Motor neuron (in vitro differentiated cells): ENCODE results near the gene TMEM72. TPM values are rescaled to one million over a fixed set of nuclear protein-coding genes. Genes with fewer than 3 reads are reported as not detected.

Experiments
- ATAC-seq, 8 experiments: fragments of 200-7000 bp; cut with Tn5 transposase; replicated peaks in 6 of 8; 2 replicates each; pipeline ENCODE4 v1.8.0; 2021; ENCODE audit warnings: mild to moderate bottlenecking in 8 of 8, moderate library complexity in 8 of 8
- H3K27ac ChIP-seq, 2 donors: fragments of 250-450 bp; sonication (Bioruptor Pico); 2 replicates each; pipeline ENCODE4 v1.9.0; 2021; ENCODE audit warnings: antibody characterized with exemption in 2 of 2, mild to moderate bottlenecking in 2 of 2, moderate library complexity in 1 of 2
- H3K4me1 ChIP-seq, 2 donors: fragments of 250-450 bp; sonication (Bioruptor Pico); replicated peaks in 1 of 2; 2 replicates each; pipeline ENCODE4 v1.6.1; 2021; ENCODE audit warnings: antibody characterized with exemption in 2 of 2, mild to moderate bottlenecking in 2 of 2, moderate library complexity in 1 of 2
- H3K4me3 ChIP-seq, 5 donors: fragments of 250-450 bp; sonication (Bioruptor Pico); 2 replicates each; pipeline ENCODE4 v1.9.0; 2021; ENCODE audit warnings: antibody characterized with exemption in 5 of 5, mild to moderate bottlenecking in 5 of 5, moderate library complexity in 4 of 5
- WGBS, 10 experiments: fragments of 450-650 bp; shearing (Covaris generic); methylation state at CpG; one replicate each; pipeline ENCODE4 v1.0.0; 2022; 5-methylcytosine and 5-hydroxymethylcytosine counted together
- in situ Hi-C, 9 experiments: fragments of 400-800 bp; cut with MboI; loops; one replicate each; pipeline ENCODE4 v1.15.0; 2021; ENCODE audit warnings: low sequenced_read_pairs in 9 of 9, low pct_unique_long_range_greater_than_20kb in 2 of 9; ENCODE audit not compliant: unreplicated experiment in 9 of 9
- total RNA-seq, 8 experiments: library from RNA; unstranded; fragments of 300-600 nt; gene quantifications; 2 replicates each; pipeline versions ENCODE4 v1.2.3 to v1.2.4, GENCODE V29; 2022

The TMEM72 gene
- total RNA-seq, 8 experiments from 2014 or later: 0.10 to 1.3 (median 0.24) TPM

GRCh38 chr10:44878706-44879530, 32.2 kb upstream of the TMEM72 start:
- Histone ChIP-seq H3K4me1 (peaks cover 20 to 25% of the 10 kb centered on the region in 2 donors), H3K4me3 (peak overlapping the region; percentile 12 to 26 (median 22)), H3K27ac (peak overlapping the region; percentile 32 to 70)
- WGBS, 10 experiments: 1 to 40% (median 17%) methylated on average over 1 to 13 of the region's 29 CpGs; no CpG with 5 or more reads in 2 of the 10 experiments
- in situ Hi-C loops: no loop called here
- peak; percentile 91 to 96 (median 94) for ATAC-seq

- H3K4me3 ChIP-seq: peak overlapping the region in 2 of 5 donors; percentile 22 to 26
- WGBS, 10 experiments: 7 to 85% (median 25%) methylated on average over 3 to 8 of the region's 14 CpGs; no CpG with 5 or more reads in 4 of the 10 experiments
- H3K27ac ChIP-seq: peak overlapping the region in 1 of 2 donors; percentile 70
- ATAC-seq: peak in 6 of 8 experiments; percentile 0 to 14 (median 6)
- H3K4me1 ChIP-seq: peaks cover 20 to 25% of the 10 kb centered on the region in 2 donors
- in situ Hi-C loops: no loop called here
Observed at GRCh38 chr10:44879531-44879899, 31.6 kb upstream of the TMEM72 start.

GRCh38 chr10:44880090-44880715, 30.9 kb upstream of the TMEM72 start:
- Histone ChIP-seq H3K27ac (no peak overlapping the region), H3K4me1 (peaks cover 20 to 25% of the 10 kb centered on the region in 2 donors), H3K4me3 (no peak overlapping the region)
- no peak for ATAC-seq
- 57 to 100% (median 87%) methylated on average over 1 to 14 of the region's 17 CpGs for WGBS, 10 experiments
- in situ Hi-C loops: no loop called here

GRCh38 chr10:44881649-44882048, 29.5 kb upstream of the TMEM72 start:
- no peak overlapping the region for H3K4me3 ChIP-seq
- no peak for ATAC-seq
- no peak overlapping the region for H3K27ac ChIP-seq
- peaks cover 20 to 25% of the 10 kb centered on the region in 2 donors for H3K4me1 ChIP-seq
- WGBS, 10 experiments: 40 to 100% (median 90%) methylated on average over 1 to 3 of the region's 7 CpGs; no CpG with 5 or more reads in 6 of the 10 experiments
- in situ Hi-C loops: no loop called here

- WGBS, 10 experiments: 8 to 87% (median 64%) methylated on average over 1 to 5 of the region's 6 CpGs; no CpG with 5 or more reads in 2 of the 10 experiments
- no peak overlapping the region for H3K27ac ChIP-seq
- in situ Hi-C loops: no loop called here
- no peak overlapping the region for H3K4me3 ChIP-seq
- no peak for ATAC-seq
- H3K4me1 ChIP-seq: peaks cover 20 to 25% of the 10 kb centered on the region in 2 donors
Observed at GRCh38 chr10:44882166-44882720, 28.9 kb upstream of the TMEM72 start.

GRCh38 chr10:44883593-44884331, 27.4 kb upstream of the TMEM72 start:
- H3K4me3 ChIP-seq: no peak overlapping the region
- no peak overlapping the region for H3K27ac ChIP-seq
- no peak for ATAC-seq
- H3K4me1 ChIP-seq: peaks cover 14 to 22% of the 10 kb centered on the region in 2 donors
- in situ Hi-C loops: no loop called here
- WGBS, 10 experiments: 25 to 100% (median 76%) methylated on average over 1 to 7 of the region's 8 CpGs; no CpG with 5 or more reads in 2 of the 10 experiments

GRCh38 chr10:44885710-44886109, 25.4 kb upstream of the TMEM72 start:
- Histone ChIP-seq H3K27ac (no peak overlapping the region), H3K4me1 (peaks cover 9 to 12% of the 10 kb centered on the region in 2 donors), H3K4me3 (no peak overlapping the region)
- peak in 1 of 8 experiments; percentile 18 for ATAC-seq
- WGBS, 10 experiments: 10 to 90% (median 83%) methylated on average over 2 to 5 of the region's 6 CpGs; no CpG with 5 or more reads in 6 of the 10 experiments
- in situ Hi-C loops: no loop called here

GRCh38 chr10:44886966-44887365, 24.2 kb upstream of the TMEM72 start:
- H3K4me3 ChIP-seq: no peak overlapping the region
- in situ Hi-C loops: no loop called here
- H3K27ac ChIP-seq: no peak overlapping the region
- peaks cover 10 to 12% of the 10 kb centered on the region in 2 donors for H3K4me1 ChIP-seq
- 78 to 100% (median 96%) methylated on average over 1 to 5 of the region's 5 CpGs; no CpG with 5 or more reads in 4 of the 10 experiments for WGBS, 10 experiments
- ATAC-seq: no peak

GRCh38 chr10:44888886-44889285, 22.3 kb upstream of the TMEM72 start:
- ATAC-seq: no peak
- in situ Hi-C loops: no loop called here
- H3K4me1 ChIP-seq: peaks cover 10 to 16% of the 10 kb centered on the region in 2 donors
- WGBS, 10 experiments: 20 to 100% (median 69%) methylated on average over 1 to 4 of the region's 4 CpGs; no CpG with 5 or more reads in 2 of the 10 experiments
- no peak overlapping the region for H3K4me3 ChIP-seq
- no peak overlapping the region for H3K27ac ChIP-seq

- in situ Hi-C loops: no loop called here
- Histone ChIP-seq H3K4me1 (peaks cover 10 to 16% of the 10 kb centered on the region in 2 donors), H3K4me3 (no peak overlapping the region), H3K27ac (no peak overlapping the region)
- 0 to 100% (median 17%) methylated on average over 1 of the region's 1 CpG; no CpG with 5 or more reads in 5 of the 10 experiments for WGBS, 10 experiments
- ATAC-seq: peak in 4 of 8 experiments; percentile 30 to 72 (median 48)
Observed at GRCh38 chr10:44889834-44890233, 21.3 kb upstream of the TMEM72 start.

GRCh38 chr10:44890696-44891563, 20.2 kb upstream of the TMEM72 start:
- Histone ChIP-seq H3K27ac (no peak overlapping the region), H3K4me3 (no peak overlapping the region), H3K4me1 (peaks cover 10 to 16% of the 10 kb centered on the region in 2 donors)
- in situ Hi-C loops: no loop called here
- 27 to 100% (median 92%) methylated on average over 1 to 3 of the region's 6 CpGs; no CpG with 5 or more reads in 3 of the 10 experiments for WGBS, 10 experiments
- peak in 2 of 8 experiments; percentile 61 to 80 for ATAC-seq

GRCh38 chr10:44891721-44892120, 19.4 kb upstream of the TMEM72 start:
- 0 to 100% (median 73%) methylated on average over 1 of the region's 1 CpG; no CpG with 5 or more reads in 2 of the 10 experiments for WGBS, 10 experiments
- no peak for ATAC-seq
- Histone ChIP-seq H3K4me1 (peaks cover 10 to 16% of the 10 kb centered on the region in 2 donors), H3K4me3 (no peak overlapping the region), H3K27ac (no peak overlapping the region)
- in situ Hi-C loops: no loop called here
